Upper lobe of left lung (tissue), 4 donors: ENCODE measurements around the gene PCDHB5.
"Not testable (repeated sequence)": the region's sequence is repeated elsewhere in the genome, so short reads cannot be mapped to it uniquely, and the experiment has no call there.

Experiments
- EP300 ChIP-seq, 4 donors: sonication (generic); formaldehyde crosslinking; IDR thresholded peaks; one replicate each; pipeline ENCODE4 v1.5.1; 2017; ENCODE audit warnings: antibody characterized with exemption in 4 of 4, control low read depth in 2 of 4
- POLR2A ChIP-seq, 4 donors: fragments of 450-650 bp; IDR thresholded peaks; one replicate each; pipeline ENCODE4 v1.5.1; 2016 to 2017; ENCODE audit warnings: antibody characterized with exemption in 4 of 4, mild to moderate bottlenecking in 2 of 4
- POLR2AphosphoS5 ChIP-seq, 2 donors: sonication (generic); formaldehyde crosslinking; IDR thresholded peaks; one replicate each; pipeline ENCODE4 v1.5.1; 2017; ENCODE audit warnings: antibody characterized with exemption in 2 of 2
- TF ChIP-seq, protein P1 (sequence below), 6 experiments: fragments of 450-650 bp in 4 of 6; fragments of 200-600 bp in 2 of 6; sonication (generic) in 2 of 6; IDR thresholded peaks; one replicate each; pipeline ENCODE4 v1.5.1; 2016 to 2019; ENCODE audit warnings: antibody characterized with exemption in 6 of 6

DNA sequence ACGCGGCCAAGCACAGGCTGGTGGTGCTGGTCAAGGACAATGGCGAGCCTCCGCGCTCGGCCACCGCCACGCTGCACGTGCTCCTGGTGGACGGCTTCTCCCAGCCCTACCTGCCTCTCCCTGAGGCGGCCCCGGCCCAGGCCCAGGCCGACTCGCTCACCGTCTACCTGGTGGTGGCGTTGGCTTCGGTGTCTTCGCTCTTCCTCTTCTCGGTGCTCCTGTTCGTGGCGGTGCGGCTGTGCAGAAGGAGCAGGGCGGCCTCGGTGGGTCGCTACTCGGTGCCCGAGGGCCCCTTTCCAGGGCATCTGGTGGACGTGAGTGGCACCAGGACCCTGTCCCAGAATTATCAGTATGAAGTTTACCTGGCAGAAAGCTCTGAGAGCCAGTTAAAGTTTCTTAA, 22.9 kb downstream of the PCDHB5 start:
- TF ChIP-seq, protein P1, sequence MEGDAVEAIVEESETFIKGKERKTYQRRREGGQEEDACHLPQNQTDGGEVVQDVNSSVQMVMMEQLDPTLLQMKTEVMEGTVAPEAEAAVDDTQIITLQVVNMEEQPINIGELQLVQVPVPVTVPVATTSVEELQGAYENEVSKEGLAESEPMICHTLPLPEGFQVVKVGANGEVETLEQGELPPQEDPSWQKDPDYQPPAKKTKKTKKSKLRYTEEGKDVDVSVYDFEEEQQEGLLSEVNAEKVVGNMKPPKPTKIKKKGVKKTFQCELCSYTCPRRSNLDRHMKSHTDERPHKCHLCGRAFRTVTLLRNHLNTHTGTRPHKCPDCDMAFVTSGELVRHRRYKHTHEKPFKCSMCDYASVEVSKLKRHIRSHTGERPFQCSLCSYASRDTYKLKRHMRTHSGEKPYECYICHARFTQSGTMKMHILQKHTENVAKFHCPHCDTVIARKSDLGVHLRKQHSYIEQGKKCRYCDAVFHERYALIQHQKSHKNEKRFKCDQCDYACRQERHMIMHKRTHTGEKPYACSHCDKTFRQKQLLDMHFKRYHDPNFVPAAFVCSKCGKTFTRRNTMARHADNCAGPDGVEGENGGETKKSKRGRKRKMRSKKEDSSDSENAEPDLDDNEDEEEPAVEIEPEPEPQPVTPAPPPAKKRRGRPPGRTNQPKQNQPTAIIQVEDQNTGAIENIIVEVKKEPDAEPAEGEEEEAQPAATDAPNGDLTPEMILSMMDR (IDR thresholded peaks at IDR 0.05), result not testable (repeated sequence)
- not testable (repeated sequence) for TF ChIP-seq EP300, POLR2A, POLR2AphosphoS5 (IDR thresholded peaks at IDR 0.05)
